Measurements from ENCODE around the gene NEURL1B. TPM values are rescaled to one million over a fixed set of nuclear protein-coding genes. Genes with fewer than 3 reads are reported as not detected.
A peak's percentile ranks its signal among the peaks of the same experiment; 100 is the strongest.

The NEURL1B gene
- total RNA-seq, 4 donors from 2014 or later = 11.9 to 18.8 (median 15.6) TPM

- Histone ChIP-seq H3K4me3 (no peak overlapping the region), H3K4me1 (peaks cover 18 to 99% (median 66%) of the 10 kb centered on the region in 3 donors), H3K36me3 (peaks cover 0 to 8% (median 0%) of the 10 kb centered on the region in 3 donors), H3K27me3 (no peaks in the 10 kb centered on the region), H3K9me3 (no peaks in the 10 kb centered on the region), H3K27ac (peak overlapping the region; percentile 72 to 90 (median 88))
- no peak for DNase-seq
- intact Hi-C loops (cut with DNase I) = no loop called here
- no peak for TF ChIP-seq CTCF (IDR thresholded peaks at IDR 0.05)
- no peak for TF ChIP-seq POLR2A (IDR thresholded peaks at IDR 0.05)
- WGBS, 2 donors = 77% methylated on average over 5 to 7 of the region's 9 CpGs
Measured at GRCh38 chr5:172661526-172661925, 20.5 kb downstream of the NEURL1B start.

GRCh38 chr5:172662596-172662995 is 21.5 kb downstream of the NEURL1B start:
- TF ChIP-seq POLR2A (IDR thresholded peaks at IDR 0.05) (no peak), CTCF (IDR thresholded peaks at IDR 0.05) (no peak)
- H3K4me1 ChIP-seq = peaks cover 18 to 97% (median 63%) of the 10 kb centered on the region in 3 donors
- H3K4me3 ChIP-seq = no peak overlapping the region
- WGBS, 2 donors = 30 to 67% methylated on average over 1 to 2 of the region's 2 CpGs
- H3K27ac ChIP-seq = peak overlapping the region; percentile 11 to 90 (median 88)
- H3K9me3 ChIP-seq = no peaks in the 10 kb centered on the region
- no peak for DNase-seq
- no peaks in the 10 kb centered on the region for H3K27me3 ChIP-seq
- intact Hi-C loops (cut with DNase I) = no loop called here
- H3K36me3 ChIP-seq = peaks cover 0 to 8% (median 0%) of the 10 kb centered on the region in 3 donors

- no peaks in the 10 kb centered on the region for H3K9me3 ChIP-seq
- peak overlapping the region in 3 of 4 donors; percentile 51 to 90 (median 65) for H3K27ac ChIP-seq
- intact Hi-C loops (cut with DNase I) = no loop called here
- H3K36me3 ChIP-seq = peaks cover 0 to 8% (median 0%) of the 10 kb centered on the region in 3 donors
- peaks cover 16 to 97% (median 59%) of the 10 kb centered on the region in 3 donors for H3K4me1 ChIP-seq
- DNase-seq = no peak
- H3K4me3 ChIP-seq = no peak overlapping the region
- H3K27me3 ChIP-seq = no peaks in the 10 kb centered on the region
- 58 to 67% methylated on average over 5 of the region's 5 CpGs for WGBS, 2 donors
- TF ChIP-seq CTCF (IDR thresholded peaks at IDR 0.05) (no peak), POLR2A (IDR thresholded peaks at IDR 0.05) (no peak)
Measured at GRCh38 chr5:172664018-172664417, 23.0 kb downstream of the NEURL1B start.

- intact Hi-C loops (cut with DNase I) = no loop called here
- H3K27me3 ChIP-seq = no peaks in the 10 kb centered on the region
- H3K27ac ChIP-seq = peak overlapping the region; percentile 1 to 90 (median 72)
- no peak overlapping the region for H3K4me3 ChIP-seq
- TF ChIP-seq CTCF (IDR thresholded peaks at IDR 0.05) = no peak
- no peak for TF ChIP-seq POLR2A (IDR thresholded peaks at IDR 0.05)
- no peak for DNase-seq
- peaks cover 0 to 10% (median 0%) of the 10 kb centered on the region in 3 donors for H3K36me3 ChIP-seq
- 59 to 79% methylated on average over 14 to 16 of the region's 16 CpGs for WGBS, 2 donors
- no peaks in the 10 kb centered on the region for H3K9me3 ChIP-seq
- H3K4me1 ChIP-seq = peaks cover 11 to 91% (median 50%) of the 10 kb centered on the region in 3 donors
Measured at GRCh38 chr5:172664681-172665541, 23.8 kb downstream of the NEURL1B start.

GRCh38 chr5:172666251-172666650 is 25.2 kb downstream of the NEURL1B start:
- intact Hi-C loops (cut with DNase I) = no loop called here

More at GRCh38 chr5:172666251-172666650, 25.2 kb downstream of the NEURL1B start:
- 66 to 81% methylated on average over 7 of the region's 7 CpGs for WGBS, 2 donors
- Histone ChIP-seq H3K4me1 (peaks cover 4 to 78% (median 37%) of the 10 kb centered on the region in 3 donors), H3K4me3 (no peak overlapping the region), H3K27ac (peak overlapping the region; percentile 0 to 90 (median 72)), H3K9me3 (no peaks in the 10 kb centered on the region), H3K27me3 (no peaks in the 10 kb centered on the region), H3K36me3 (peaks cover 0 to 22% (median 3%) of the 10 kb centered on the region in 3 donors)
- DNase-seq = no peak
- TF ChIP-seq CTCF (IDR thresholded peaks at IDR 0.05) (no peak), POLR2A (IDR thresholded peaks at IDR 0.05) (no peak)
